GM21381 (cell line): Measurements from ENCODE around the gene RTN4RL2.

Experiments used
- ATAC-seq: cut with Tn5 transposase; IDR thresholded peaks from one replicate; pipeline ENCODE4 v1.9.1; 2021; ENCODE audit warnings: mild to moderate bottlenecking, moderate library complexity; ENCODE audit not compliant: unreplicated experiment

The RTN4RL2 gene

GRCh38 chr11:57479911-57480310 lies 19.6 kb downstream of the RTN4RL2 start:
- no peak for ATAC-seq

GRCh38 chr11:57480409-57481137 lies 20.2 kb downstream of the RTN4RL2 start:
- ATAC-seq = no peak

- ATAC-seq = no peak
Observed at GRCh38 chr11:57481315-57481714, 21.0 kb downstream of the RTN4RL2 start.

GRCh38 chr11:57481915-57482781 lies 21.8 kb downstream of the RTN4RL2 start:
- no peak for ATAC-seq

GRCh38 chr11:57482782-57483561 lies 22.6 kb downstream of the RTN4RL2 start:
- ATAC-seq = peak; percentile 44

- ATAC-seq = no peak
Observed at GRCh38 chr11:57483562-57483918, 23.2 kb downstream of the RTN4RL2 start.

GRCh38 chr11:57484141-57484710 lies 23.9 kb downstream of the RTN4RL2 start:
- peak; percentile 60 for ATAC-seq

GRCh38 chr11:57485217-57485990 lies 25.1 kb downstream of the RTN4RL2 start:
- ATAC-seq = no peak

- no peak for ATAC-seq
Observed at GRCh38 chr11:57487021-57487778, 26.9 kb downstream of the RTN4RL2 start.

- no peak for ATAC-seq
Observed at GRCh38 chr11:57487920-57488659, 27.8 kb downstream of the RTN4RL2 start.

GRCh38 chr11:57490456-57491248 lies 30.3 kb downstream of the RTN4RL2 start:
- no peak for ATAC-seq

- ATAC-seq = no peak
Observed at GRCh38 chr11:57491371-57492061, 31.2 kb downstream of the RTN4RL2 start.

GRCh38 chr11:57493507-57494503 lies 33.5 kb downstream of the RTN4RL2 start:
- ATAC-seq = peak; percentile 69

- no peak for ATAC-seq
Observed at GRCh38 chr11:57496109-57496820, 35.9 kb downstream of the RTN4RL2 start.
